GM18868 (cell line): ENCODE data around the gene FNBP1.
"Not testable (repeated sequence)": the region's sequence is repeated elsewhere in the genome, so short reads cannot be mapped to it uniquely, and the experiment has no call there.

Experiments used
- ATAC-seq: cut with Tn5 transposase; IDR thresholded peaks from one replicate; pipeline ENCODE4 v1.9.1; 2021; ENCODE audit warnings: mild to moderate bottlenecking, moderate library complexity; ENCODE audit not compliant: unreplicated experiment

FNBP1 gene

GRCh38 chr9:130022566-130023143, 20.3 kb downstream of the FNBP1 start:
- no peak for ATAC-seq

- ATAC-seq = not testable (repeated sequence)
These were observed 21.1 kb downstream of the FNBP1 start for GRCh38 chr9:130021842-130022241.

- no peak for ATAC-seq
These were observed 21.9 kb downstream of the FNBP1 start for GRCh38 chr9:130021123-130021522.

- ATAC-seq = no peak
These were observed 22.4 kb downstream of the FNBP1 start for GRCh38 chr9:130020618-130021017.

GRCh38 chr9:130018265-130018664, 24.7 kb downstream of the FNBP1 start:
- no peak for ATAC-seq

DNA sequence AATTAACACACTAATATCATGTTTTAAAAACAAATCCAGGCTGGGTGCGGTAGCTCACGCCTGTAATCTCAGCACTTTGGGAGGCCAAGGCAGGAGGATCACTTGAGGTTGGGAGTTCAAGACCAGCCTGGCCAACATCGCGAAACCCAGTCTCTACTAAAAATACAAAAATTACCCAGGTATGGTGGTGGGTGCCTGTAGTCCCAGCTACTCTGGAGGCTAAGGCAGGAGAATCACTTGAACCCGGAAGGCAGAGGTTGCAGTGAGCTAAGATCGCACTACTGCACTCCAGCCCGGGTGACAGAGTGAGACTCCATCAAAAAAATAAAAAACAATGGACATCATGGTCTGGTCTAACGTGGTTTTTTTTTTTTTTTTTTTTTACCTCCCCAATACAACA, 25.5 kb downstream of the FNBP1 start:
- ATAC-seq = not testable (repeated sequence)

- no peak for ATAC-seq
These were observed 25.9 kb downstream of the FNBP1 start for GRCh38 chr9:130017076-130017475.

- no peak for ATAC-seq
These were observed 27.5 kb downstream of the FNBP1 start for GRCh38 chr9:130015353-130016019.

GRCh38 chr9:130013326-130013725, 29.7 kb downstream of the FNBP1 start:
- no peak for ATAC-seq

- peak; percentile 53 for ATAC-seq
These were observed 32.6 kb downstream of the FNBP1 start for GRCh38 chr9:130010151-130010988.

- ATAC-seq = not testable (repeated sequence)
These were observed 33.4 kb downstream of the FNBP1 start for GRCh38 chr9:130009546-130009945.

- ATAC-seq = no peak
These were observed 34.5 kb downstream of the FNBP1 start for GRCh38 chr9:130008538-130008937.

DNA sequence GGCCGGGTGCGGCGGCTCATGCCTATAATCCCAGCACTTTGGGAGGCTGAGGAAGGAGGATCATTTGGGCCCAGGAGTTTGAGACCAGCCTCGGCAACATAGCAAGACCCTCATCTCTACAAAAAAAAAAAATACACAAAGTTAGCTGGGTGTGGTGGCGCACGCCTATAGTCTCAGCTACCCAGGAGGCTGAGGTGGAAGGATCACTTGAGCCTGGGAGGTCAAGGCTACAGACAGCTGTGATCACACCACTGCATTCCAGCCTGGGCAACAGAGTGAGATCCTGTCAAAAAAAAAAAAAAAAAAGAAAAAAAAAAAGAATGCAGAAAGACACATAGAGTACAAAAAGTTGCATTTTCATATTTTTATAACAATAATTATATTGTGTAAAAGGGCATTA, 36.0 kb downstream of the FNBP1 start:
- ATAC-seq = not testable (repeated sequence)

DNA sequence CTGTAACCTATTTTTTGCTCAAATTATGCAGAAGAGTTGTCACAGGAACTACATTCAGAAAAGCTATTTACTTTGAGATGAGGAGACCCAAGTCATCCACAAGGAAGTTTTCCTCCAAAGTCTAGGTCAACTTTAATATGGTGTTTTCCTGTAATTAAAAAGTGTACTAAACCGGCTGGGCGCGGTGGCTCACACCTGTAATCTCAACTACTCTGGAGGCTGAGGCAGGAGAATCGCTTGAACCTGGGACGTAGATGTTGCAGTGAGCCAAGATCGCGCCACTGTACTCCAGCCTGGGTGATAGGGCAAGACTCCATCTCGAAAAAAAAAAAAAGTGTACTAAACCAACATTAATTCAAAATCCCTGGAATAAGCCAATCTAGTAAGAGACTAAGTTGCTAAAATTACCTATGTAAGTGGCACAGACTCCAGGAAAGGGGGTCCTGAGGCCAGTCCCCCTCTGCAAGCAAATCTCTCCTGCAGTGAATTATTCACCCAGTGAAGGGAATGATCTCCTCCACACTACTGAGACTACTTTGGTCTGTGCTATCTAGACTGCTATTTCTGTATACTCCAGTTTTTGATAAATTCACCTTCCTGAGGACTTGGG, 38.9 kb downstream of the FNBP1 start:
- ATAC-seq = no peak

DNA sequence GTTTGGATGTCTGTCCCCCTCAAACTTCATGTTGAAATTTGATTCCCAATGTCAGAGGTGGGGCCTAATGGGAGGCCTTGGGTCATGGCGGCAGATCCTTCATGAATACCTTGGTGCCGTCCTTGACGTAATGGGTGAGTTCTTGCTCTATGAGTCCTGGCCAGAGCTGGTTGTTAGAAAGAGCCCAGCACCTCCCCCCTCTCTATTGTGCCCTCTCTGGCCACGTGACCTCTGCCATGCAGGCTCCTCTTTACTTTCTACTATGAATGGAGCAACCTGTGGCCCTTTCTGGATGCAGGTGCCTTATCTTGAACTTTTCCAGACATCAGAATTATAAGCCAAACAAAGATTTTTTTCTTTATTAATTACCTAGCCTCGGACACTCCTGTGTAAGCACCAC, 40.7 kb downstream of the FNBP1 start:
- ATAC-seq = no peak

- no peak for ATAC-seq
These were observed 41.8 kb downstream of the FNBP1 start for GRCh38 chr9:130001190-130001589.

DNA sequence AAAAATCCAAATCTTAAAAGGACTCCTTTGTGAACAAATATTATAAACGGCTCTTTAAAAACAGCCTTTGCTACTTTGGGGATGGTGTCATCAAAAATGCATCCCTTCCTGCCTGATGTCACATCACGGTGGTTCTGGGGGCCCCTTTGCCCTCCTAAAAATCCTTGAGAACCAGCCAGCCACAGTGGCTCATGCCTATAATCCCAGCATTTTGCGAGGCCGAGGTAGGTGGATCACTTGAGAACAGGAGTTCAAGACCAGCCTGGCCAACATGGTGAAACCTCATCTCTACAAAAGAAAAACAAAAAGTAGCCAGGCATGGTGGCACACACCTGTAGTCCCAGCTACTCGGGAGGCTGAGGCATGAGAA, 43.9 kb downstream of the FNBP1 start:
- ATAC-seq = no peak

DNA sequence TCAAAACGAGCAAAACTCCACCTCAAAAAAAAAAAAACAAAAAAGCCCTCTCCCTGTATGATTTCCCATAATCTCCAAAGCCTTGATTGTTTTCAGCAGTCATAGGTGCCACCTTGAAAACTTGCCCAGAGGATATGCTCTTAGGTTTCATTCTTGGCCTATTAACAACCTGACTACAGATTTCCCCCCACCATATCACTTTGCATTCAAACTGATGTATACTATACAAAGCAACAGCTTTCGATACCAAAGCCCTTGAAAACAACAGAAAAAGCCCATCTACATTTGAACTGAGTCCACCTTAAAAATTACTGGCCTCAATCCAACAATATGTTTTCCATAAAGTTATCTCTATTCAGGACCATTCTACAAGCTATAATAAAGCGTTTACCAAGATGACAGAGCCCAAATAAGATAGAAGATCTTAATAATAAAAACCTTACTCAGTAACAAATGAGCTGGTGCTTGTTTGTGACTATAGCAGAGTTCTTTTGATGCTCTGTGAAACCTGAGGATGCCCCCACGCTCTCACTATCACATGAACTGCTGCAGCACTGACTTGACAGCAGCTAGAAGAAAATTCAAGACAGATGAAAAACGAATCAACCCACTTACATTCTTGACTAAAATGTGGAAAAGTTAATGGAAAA, 44.4 kb downstream of the FNBP1 start:
- no peak for ATAC-seq

GRCh38 chr9:129997706-129998105, 45.3 kb downstream of the FNBP1 start:
- not testable (repeated sequence) for ATAC-seq

GRCh38 chr9:129996161-129996830, 46.7 kb downstream of the FNBP1 start:
- no peak for ATAC-seq
